Measurements from ENCODE around the gene E4F1.

Gene E4F1

DNA sequence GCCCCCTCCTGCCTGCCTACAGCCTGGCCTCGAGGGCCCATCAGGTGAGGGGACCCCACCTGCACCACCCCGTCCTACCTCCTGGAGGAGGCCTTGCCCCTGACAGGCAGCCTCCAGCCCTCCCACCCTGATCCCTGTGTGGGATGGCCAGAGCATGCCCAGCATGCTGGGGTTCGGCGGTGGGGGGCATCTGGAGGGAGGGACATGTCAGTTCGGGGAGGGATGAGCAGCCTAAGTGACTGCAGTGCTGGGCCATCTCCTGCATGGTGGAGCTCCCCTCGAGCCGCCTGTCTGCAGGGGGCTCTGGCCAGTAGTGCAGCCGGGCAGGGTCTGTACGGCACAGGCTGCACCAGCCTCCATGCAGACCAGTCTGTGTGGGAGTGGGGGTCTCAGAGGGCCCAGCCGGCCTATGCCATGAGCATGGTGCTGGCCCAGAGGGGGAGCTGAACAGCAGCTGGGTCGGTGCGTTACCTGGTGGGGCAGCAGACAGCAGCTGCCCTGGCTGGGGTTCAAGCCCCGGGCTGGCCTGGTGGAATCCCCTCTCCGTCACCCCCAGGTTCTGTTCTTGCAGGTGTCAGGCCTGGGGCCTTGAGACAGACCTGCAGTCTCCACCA lies 48.6 kb downstream of the E4F1 start:
- TF ChIP-seq CTCF (IDR thresholded peaks at IDR 0.05): no peak
- DNase-seq (ENCODE audit: low spot score): no peak
- Histone ChIP-seq H3K27ac (no peak overlapping the region), H3K4me3 (no peak overlapping the region)

DNA sequence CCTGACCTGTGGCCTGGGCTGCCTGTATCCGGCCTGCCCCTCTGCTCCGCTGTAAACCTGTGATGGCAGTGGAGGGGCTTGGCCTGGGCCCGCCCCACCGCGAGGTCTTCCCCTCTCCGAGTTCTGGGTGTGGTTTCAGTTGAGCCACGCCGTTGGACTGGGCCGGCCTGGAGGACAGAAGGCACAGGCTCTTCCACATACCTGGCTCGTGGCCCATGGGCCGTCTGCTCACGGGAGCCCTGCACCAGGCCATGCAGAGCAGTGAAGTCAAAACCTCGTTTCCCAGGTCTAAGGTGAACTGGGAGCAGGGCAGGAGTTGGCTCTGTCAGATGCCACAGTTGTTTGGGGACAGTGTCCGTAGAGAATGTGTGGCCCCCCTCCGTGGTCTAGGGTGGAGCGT lies 50.1 kb downstream of the E4F1 start:
- Histone ChIP-seq H3K27ac (no peak overlapping the region), H3K4me3 (no peak overlapping the region)
- no peak for TF ChIP-seq CTCF (IDR thresholded peaks at IDR 0.05)
- no peak for DNase-seq (ENCODE audit: low spot score)

- Histone ChIP-seq H3K27ac (no peak overlapping the region), H3K4me3 (no peak overlapping the region)
- no peak for TF ChIP-seq CTCF (IDR thresholded peaks at IDR 0.05)
- no peak for DNase-seq (ENCODE audit: low spot score)
These were observed 50.5 kb downstream of the E4F1 start for GRCh38 chr16:2273931-2274330.

- DNase-seq (ENCODE audit: low spot score): no peak
- no peak for TF ChIP-seq CTCF (IDR thresholded peaks at IDR 0.05)
- H3K27ac ChIP-seq: no peak overlapping the region
- no peak overlapping the region for H3K4me3 ChIP-seq
These were observed 52.3 kb downstream of the E4F1 start for GRCh38 chr16:2275476-2276367.

DNA sequence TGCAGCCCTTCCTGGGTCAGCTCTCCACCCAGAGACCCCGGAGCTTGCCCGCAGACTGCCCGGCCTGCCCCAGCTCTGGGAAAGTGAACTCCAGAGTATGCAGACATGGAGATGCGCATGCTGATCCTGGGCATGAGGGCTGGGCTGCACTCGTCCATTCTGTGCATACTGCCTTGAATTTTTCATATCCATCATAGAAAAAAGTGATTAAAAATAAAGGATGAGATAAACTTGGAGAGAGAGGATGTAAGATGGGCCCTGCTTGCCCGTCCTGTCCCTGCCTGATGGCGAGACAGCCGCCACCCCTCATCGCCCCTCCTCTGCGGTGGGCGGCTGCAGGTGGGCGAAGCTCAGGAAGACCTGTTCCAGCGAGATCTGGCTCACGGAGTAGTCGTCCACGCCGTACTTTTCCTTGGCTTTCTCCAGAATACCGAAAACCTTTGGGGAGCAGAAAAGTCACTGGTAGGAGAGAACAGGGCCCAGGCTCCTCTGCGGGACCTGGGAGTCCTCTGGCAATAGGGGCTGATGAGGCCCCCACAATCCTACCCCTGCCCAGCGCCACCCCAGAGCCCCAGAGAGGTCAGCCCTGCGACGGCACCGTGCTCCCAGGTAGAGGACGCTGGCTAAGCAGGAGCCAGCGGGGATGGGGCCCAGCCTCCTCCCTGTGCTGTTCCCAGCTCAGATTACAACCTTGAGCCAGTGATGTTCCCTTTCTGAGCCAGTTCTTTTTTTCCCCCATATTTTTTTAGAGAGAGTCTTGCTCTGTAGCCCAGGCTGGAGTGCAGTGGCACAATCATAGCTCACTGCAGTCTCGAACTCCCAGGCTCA lies 53.2 kb downstream of the E4F1 start:
- no peak for DNase-seq (ENCODE audit: low spot score)
- no peak overlapping the region for H3K4me3 ChIP-seq
- no peak overlapping the region for H3K27ac ChIP-seq
- TF ChIP-seq CTCF (IDR thresholded peaks at IDR 0.05): no peak

DNA sequence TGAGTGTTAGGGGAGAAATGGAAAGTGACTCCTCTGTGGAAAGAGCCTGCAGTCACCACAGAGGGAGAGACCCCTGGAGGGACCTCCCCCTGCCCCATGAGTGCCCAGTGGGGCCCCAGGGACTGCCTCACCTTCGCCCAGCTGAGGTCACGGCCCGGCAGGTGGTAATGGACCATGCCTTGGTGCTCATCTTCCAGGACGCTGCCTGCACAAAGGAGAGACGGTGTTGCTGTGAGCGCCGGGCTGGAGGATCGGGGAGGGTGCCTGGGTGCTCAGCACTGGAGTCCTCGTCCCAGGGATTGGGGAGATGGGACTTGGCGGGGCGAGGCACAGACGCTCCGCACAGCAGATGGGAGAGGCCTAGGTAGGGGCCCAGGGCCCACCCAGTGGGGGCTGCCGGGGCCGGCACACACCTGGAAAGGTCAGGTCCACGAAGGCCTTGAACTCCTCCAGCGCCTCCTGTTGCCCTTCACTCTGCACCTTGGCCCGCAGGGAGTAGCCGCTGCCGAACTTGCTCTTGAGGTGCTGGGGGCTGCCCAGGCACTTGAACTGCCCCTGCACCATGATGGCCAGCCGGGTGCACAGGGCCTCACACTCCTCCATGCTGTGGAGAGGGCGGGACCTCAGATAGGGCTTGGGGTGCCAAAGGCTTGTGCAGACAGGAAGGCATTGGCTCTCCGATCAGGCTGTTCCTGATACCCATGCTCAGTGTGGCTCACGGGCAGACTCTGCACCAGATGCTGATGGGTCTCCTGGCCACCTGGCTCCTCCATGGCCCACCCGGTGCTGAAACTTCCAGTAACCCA lies 54.3 kb downstream of the E4F1 start:
- no peak for DNase-seq (ENCODE audit: low spot score)
- TF ChIP-seq CTCF (IDR thresholded peaks at IDR 0.05): no peak
- H3K4me3 ChIP-seq: no peak overlapping the region
- H3K27ac ChIP-seq: no peak overlapping the region

Measured in coronary artery (tissue), 2 donors.